HepG2 (cell line): ENCODE measurements around the gene ZMIZ1. TPM values are rescaled to one million over a fixed set of nuclear protein-coding genes. Genes with fewer than 3 reads are reported as not detected.

Experiments
- ATAC-seq: fragments of 200-7000 bp; cut with Tn5 transposase; 3 replicates; pipeline ENCODE4 v1.9.1; 2020; ENCODE audit warnings: mild to moderate bottlenecking, moderate library complexity
- BruUV-seq: library from RNA; stranded (reverse); fragments of 400-500 nt; replicated peaks from 2 replicates; lab custom pipeline; 2021; lab: Mats Ljungman, UMichigan
- CTCF ChIA-PET: fragments of 300-600 bp; formaldehyde crosslinking; extraction: SDS; loops from one replicate; lab custom pipeline; 2021; ENCODE audit warnings: low total read pairs, inconsistent platforms, low intra/inter-chr PET ratio; lab: Yijun Ruan, JAX
- POLR2A ChIA-PET: fragments of 350-600 bp; sonication (Branson Sonifier 250); formaldehyde crosslinking; loops from one replicate; lab custom pipeline; 2020; ENCODE audit warnings: antibody characterized with exemption, inconsistent platforms; lab: Yijun Ruan, JAX
- DNase-seq: peaks from one replicate; pipeline ENCODE4 v3.0.0-alpha.2; 2015; ENCODE audit warnings: low spot score
- FAIRE-seq: peaks from 3 replicates; lab custom pipeline; 2011; peaks lifted over from hg19 to GRCh38; lab: Jason Lieb, UNC
- H2AFZ ChIP-seq: one replicate; pipeline ENCODE4 v1.6.1; 2011; ENCODE audit warnings: low read length, inconsistent platforms
- H3K27ac ChIP-seq: fragments of 300-600 bp; 3 replicates; pipeline ENCODE4 v1.8.0; 2011; ENCODE audit warnings: mixed run types, mild to moderate bottlenecking, mixed read lengths, low read length, inconsistent platforms; ENCODE audit not compliant: insufficient read depth; ENCODE audit errors: extremely low read length
- H3K27me3 ChIP-seq, 2 experiments: fragments of 200-600 bp in 1 of 2; 2 replicates in 1 of 2; 3 replicates in 1 of 2; pipeline versions ENCODE4 v1.6.0 to v1.8.0; 2011; ENCODE audit warnings: low read length in 2 of 2, mild to moderate bottlenecking in 2 of 2, moderate library complexity in 2 of 2, inconsistent platforms in 1 of 2; ENCODE audit not compliant: insufficient read depth in 2 of 2, control insufficient read depth in 1 of 2
- H3K36me3 ChIP-seq, 2 experiments: fragments of 200-600 bp in 1 of 2; replicated peaks in 1 of 2; 2 replicates in 1 of 2; 3 replicates in 1 of 2; pipeline versions ENCODE4 v1.5.1 to v1.8.0; 2011; ENCODE audit warnings: low read length in 2 of 2, inconsistent platforms in 1 of 2; ENCODE audit not compliant: insufficient read depth in 2 of 2, control insufficient read depth in 1 of 2
- H3K4me1 ChIP-seq: 2 replicates; pipeline ENCODE4 v1.5.1; 2012; ENCODE audit warnings: low read length, inconsistent platforms; ENCODE audit not compliant: insufficient read depth
- H3K4me2 ChIP-seq: 2 replicates; pipeline ENCODE4 v1.6.0; 2011; ENCODE audit warnings: low read depth, low read length, inconsistent platforms
- H3K4me3 ChIP-seq, 3 experiments: fragments of 200-600 bp in 1 of 3; sonication (generic), shearing (Covaris generic) in 1 of 3; replicated peaks in 1 of 3; 2 replicates each; pipeline ENCODE4 v1.5.1; 2011 to 2016; ENCODE audit warnings: low read length in 3 of 3, inconsistent platforms in 2 of 3, low read depth in 2 of 3, mild to moderate bottlenecking in 2 of 3, control low read depth in 1 of 3, mixed read lengths in 1 of 3; ENCODE audit not compliant: insufficient read depth in 1 of 3
- H3K79me2 ChIP-seq: one replicate; pipeline ENCODE4 v1.6.1; 2011; ENCODE audit warnings: low read length, inconsistent platforms; ENCODE audit not compliant: insufficient read depth
- H3K9ac ChIP-seq: 2 replicates; pipeline ENCODE4 v1.6.0; 2011; ENCODE audit warnings: mild to moderate bottlenecking, low read depth, low read length, inconsistent platforms; ENCODE audit not compliant: insufficient read depth
- H3K9me3 ChIP-seq: 2 replicates; pipeline ENCODE4 v1.5.1; 2012; ENCODE audit warnings: mild to moderate bottlenecking, low read length
- H4K20me1 ChIP-seq: 2 replicates; pipeline ENCODE4 v1.6.0; 2011; ENCODE audit warnings: inconsistent platforms, mild to moderate bottlenecking, low read length, moderate library complexity; ENCODE audit not compliant: insufficient read depth
- EP300 ChIP-seq, 3 experiments: sonication (generic) in 1 of 3; formaldehyde crosslinking in 1 of 3; IDR thresholded peaks; 2 replicates each; pipeline versions ENCODE4 v1.5.1 to v1.6.1; 2011 to 2020; ENCODE audit warnings: low read depth in 2 of 3, low read length in 2 of 3, borderline replicate concordance in 1 of 3, improper control_type of control experiment in 1 of 3, mild to moderate bottlenecking in 1 of 3, missing genetic modification reagents in 1 of 3, moderate library complexity in 1 of 3
- SAP130 ChIP-seq: IDR thresholded peaks from 2 replicates; pipeline ENCODE4 v1.6.1; 2016; ENCODE audit warnings: low read depth
- ZNF235 ChIP-seq: sonication (generic); formaldehyde crosslinking; IDR thresholded peaks from 2 replicates; pipeline ENCODE4 v1.8.1; 2023; ENCODE audit warnings: mild to moderate bottlenecking, missing genetic modification reagents, borderline replicate concordance
- ZSCAN29 ChIP-seq: sonication (generic); formaldehyde crosslinking; conservative IDR thresholded peaks from 2 replicates; pipeline ENCODE4 v1.4.0; 2020; ENCODE audit warnings: mild to moderate bottlenecking, missing genetic modification reagents
- WGBS: methylation state at CpG from one replicate; pipeline ENCODE4 v1.1.6; 2017; ENCODE audit warnings: low lambda C conversion rate; 5-methylcytosine and 5-hydroxymethylcytosine counted together
- in situ Hi-C: cut with HindIII; loops from 2 replicates; pipeline ENCODE4 v1.10.0; 2017; ENCODE audit warnings: low pct_unique_long_range_greater_than_20kb; ENCODE audit not compliant: extremely low pct_ligation_motif_present
- intact Hi-C: fragments of 100-400 bp; cut with micrococcal nuclease; formaldehyde crosslinking; loops from one replicate; pipeline ENCODE4 v1.10.0; 2022; ENCODE audit not compliant: unreplicated experiment
- polyA plus RNA-seq, 8 experiments: library from polyadenylated mRNA; depleted of rRNA in 3 of 8; stranded (reverse) in 7 of 8; unstranded in 1 of 8; fragments of >200 nt; fragmentation: Illumina TruSeq in 4 of 8; extraction: Trizol in 4 of 8; gene quantifications; 2 replicates each; pipeline versions ENCODE4 v1.2.1 to v1.2.3, GENCODE V29; 2011 to 2016; ENCODE audit warnings: low read depth in 4 of 8, missing spikeins in 1 of 8, mixed read lengths in 1 of 8; ENCODE audit not compliant: insufficient read depth in 1 of 8
- total RNA-seq, 5 experiments: library from RNA; depleted of rRNA; stranded (reverse); fragments of >200 nt; fragmentation: Illumina TruSeq; extraction: Trizol; gene quantifications; 2 replicates each; pipeline ENCODE4 v1.2.3, GENCODE V29; 2016; ENCODE audit warnings: low read depth in 1 of 5
- TF ChIP-seq, protein P1 (sequence below): sonication (generic); formaldehyde crosslinking; IDR thresholded peaks from 2 replicates; pipeline ENCODE4 v1.4.0; 2020; ENCODE audit warnings: missing genetic modification reagents, mild to moderate bottlenecking, borderline replicate concordance

The ZMIZ1 gene
- total and polyA plus RNA-seq, 2 of the 13 experiments (the other 11 are each of a cell fraction or from before 2014, with no cell fraction given): 5.3 to 10.2 TPM

GRCh38 chr10:79078367-79079053, 9.7 kb downstream of the ZMIZ1 start:
- no TSS peak for BruUV-seq
- DNase-seq: no peak
- H2AFZ ChIP-seq: no peak overlapping the region
- H3K36me3 ChIP-seq: peaks cover 0 to 14% of the 10 kb centered on the region in 2 experiments; a peak in 3 of 5 replicates
- peaks cover 100% of the 10 kb centered on the region for H3K4me1 ChIP-seq
- TF ChIP-seq, protein P1, sequence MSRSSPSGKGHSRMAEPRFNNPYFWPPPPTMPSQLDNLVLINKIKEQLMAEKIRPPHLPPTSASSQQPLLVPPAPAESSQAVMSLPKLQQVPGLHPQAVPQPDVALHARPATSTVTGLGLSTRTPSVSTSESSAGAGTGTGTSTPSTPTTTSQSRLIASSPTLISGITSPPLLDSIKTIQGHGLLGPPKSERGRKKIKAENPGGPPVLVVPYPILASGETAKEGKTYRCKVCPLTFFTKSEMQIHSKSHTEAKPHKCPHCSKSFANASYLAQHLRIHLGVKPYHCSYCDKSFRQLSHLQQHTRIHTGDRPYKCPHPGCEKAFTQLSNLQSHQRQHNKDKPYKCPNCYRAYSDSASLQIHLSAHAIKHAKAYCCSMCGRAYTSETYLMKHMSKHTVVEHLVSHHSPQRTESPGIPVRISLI (CRISPR knock-in tag): peak; percentile 77; the same call in 1 of the 2 replicates
- no peak for TF ChIP-seq ZSCAN29 (CRISPR knock-in tag)
- TF ChIP-seq EP300 (IDR thresholded peaks at IDR 0.05; ENCODE audit: low read depth in 2 of 2, low read length in 2 of 2): peak in 1 of 2 experiments; percentile 11; a peak in 1 of 4 replicates
- TF ChIP-seq EP300 (CRISPR knock-in tag; IDR thresholded peaks at IDR 0.05; ENCODE audit: borderline replicate concordance): no peak
- 0 out of 2 replicates have a peak, but pooled peaks have one; percentile 0 for TF ChIP-seq SAP130 (CRISPR knock-in tag)
- TF ChIP-seq ZNF235 (CRISPR knock-in tag): no peak
- peaks cover 99% of the 10 kb centered on the region for H4K20me1 ChIP-seq
- peak overlapping the region; percentile 91 for H3K27ac ChIP-seq
- WGBS: 58% methylated on average over 7 of the region's 8 CpGs
- no peaks in the 10 kb centered on the region for H3K9me3 ChIP-seq
- no peaks in the 10 kb centered on the region for H3K27me3 ChIP-seq
- in situ Hi-C loops (loop anchor here (25.0 kb wide), 1 partner anchor 109 kb away; no protein-coding TSS in a partner anchor), intact Hi-C loops (no loop called here)
- ATAC-seq: no peak
- no peak overlapping the region; a peak in 1 of 6 replicates for H3K4me3 ChIP-seq
- CTCF ChIA-PET: no interaction called here
- H3K4me2 ChIP-seq: peak overlapping the region; percentile 60; the same call in 1 of the 2 replicates
- H3K9ac ChIP-seq: peak overlapping the region; percentile 22; the same call in 1 of the 2 replicates
- POLR2A ChIA-PET: interaction anchor here (0.7 to 2.9 kb wide), 3 partner anchors 12 to 19 kb away, joined by 4 to 13 read pairs (median 4); no protein-coding TSS in a partner anchor
- peaks cover 99% of the 10 kb centered on the region for H3K79me2 ChIP-seq
- FAIRE-seq: no peak
